DND-41 (cell line): ENCODE measurements around the gene RNF13.
A peak's percentile ranks its signal among the peaks of the same experiment; 100 is the strongest.

Source experiments
- ATAC-seq: fragments of 200-7000 bp; cut with Tn5 transposase; 3 replicates; pipeline ENCODE4 v1.9.1; 2021; ENCODE audit warnings: low read depth; ENCODE audit not compliant: insufficient read depth
- DNase-seq: peaks from one replicate; pipeline ENCODE4 v3.0.0-alpha.2; 2020
- H2AFZ ChIP-seq: 2 replicates; pipeline ENCODE4 v1.6.0; 2012; ENCODE audit warnings: low read depth, low read length
- H3K27ac ChIP-seq: 2 replicates; pipeline ENCODE4 v1.5.1; 2012; ENCODE audit warnings: low read length, inconsistent platforms
- H3K27me3 ChIP-seq: fragments of 200-600 bp; sonication (generic); 2 replicates; pipeline ENCODE4 v1.6.0; 2012; ENCODE audit warnings: low read length, mild to moderate bottlenecking, inconsistent platforms; ENCODE audit not compliant: insufficient read depth, poor library complexity
- H3K36me3 ChIP-seq: 2 replicates; pipeline ENCODE4 v1.5.1; 2012; ENCODE audit warnings: low read length, inconsistent platforms; ENCODE audit not compliant: insufficient read depth
- H3K4me1 ChIP-seq: 2 replicates; pipeline ENCODE4 v1.5.1; 2012; ENCODE audit warnings: mild to moderate bottlenecking, low read length; ENCODE audit not compliant: insufficient read depth
- H3K4me2 ChIP-seq: 2 replicates; pipeline ENCODE4 v1.6.0; 2012; ENCODE audit warnings: mild to moderate bottlenecking, moderate library complexity, low read length, inconsistent platforms; ENCODE audit not compliant: insufficient read depth
- H3K4me3 ChIP-seq, 2 experiments: fragments of 200-600 bp in 1 of 2; shearing (Covaris generic) in 1 of 2; 2 replicates each; pipeline ENCODE4 v1.5.1; 2012 to 2016; ENCODE audit warnings: inconsistent platforms in 2 of 2, low read length in 2 of 2, mild to moderate bottlenecking in 2 of 2, low read depth in 1 of 2, moderate library complexity in 1 of 2
- H3K79me2 ChIP-seq: 2 replicates; pipeline ENCODE4 v1.6.0; 2012; ENCODE audit warnings: low read length, inconsistent platforms; ENCODE audit not compliant: insufficient read depth
- H3K9ac ChIP-seq: 2 replicates; pipeline ENCODE4 v1.6.0; 2012; ENCODE audit warnings: low read depth, mild to moderate bottlenecking, inconsistent platforms, low read length, moderate library complexity
- H3K9me3 ChIP-seq: 2 replicates; pipeline ENCODE4 v1.5.1; 2012; ENCODE audit warnings: low read length, moderate library complexity, mild to moderate bottlenecking, inconsistent platforms; ENCODE audit not compliant: insufficient read depth, severe bottlenecking
- H4K20me1 ChIP-seq: 2 replicates; pipeline ENCODE4 v1.6.0; 2012; ENCODE audit warnings: low read length; ENCODE audit not compliant: insufficient read depth
- CTCF ChIP-seq: IDR thresholded peaks from 2 replicates; pipeline ENCODE4 v1.5.1; 2012; ENCODE audit warnings: borderline replicate concordance, low read length, moderate library complexity, mild to moderate bottlenecking; ENCODE audit not compliant: poor library complexity, severe bottlenecking; ENCODE audit errors: extremely low read depth
- EZH2 ChIP-seq: IDR thresholded peaks from 3 replicates; pipeline ENCODE4 v1.6.1; 2012; ENCODE audit warnings: borderline replicate concordance, low read depth, mild to moderate bottlenecking, moderate library complexity, low read length, inconsistent platforms; ENCODE audit not compliant: severe bottlenecking

RNF13 gene

GRCh38 chr3:149765762-149766334, 47.2 kb upstream of the RNF13 start:
- no peak overlapping the region for H3K4me3 ChIP-seq
- H3K9ac ChIP-seq: no peak overlapping the region
- DNase-seq (no peak), ATAC-seq (no peak)
- H3K27ac ChIP-seq: no peak overlapping the region
- no peaks in the 10 kb centered on the region for H4K20me1 ChIP-seq
- H3K79me2 ChIP-seq: no peaks in the 10 kb centered on the region
- no peaks in the 10 kb centered on the region for H3K9me3 ChIP-seq
- no peak overlapping the region for H2AFZ ChIP-seq
- H3K36me3 ChIP-seq: no peaks in the 10 kb centered on the region
- H3K27me3 ChIP-seq: peaks cover 13% of the 10 kb centered on the region
- no peak overlapping the region for H3K4me2 ChIP-seq
- H3K4me1 ChIP-seq: no peaks in the 10 kb centered on the region
- no peak for TF ChIP-seq EZH2
- TF ChIP-seq CTCF: peak; percentile 48

GRCh38 chr3:149767720-149768119, 45.3 kb upstream of the RNF13 start:
- Histone ChIP-seq H3K4me1 (no peaks in the 10 kb centered on the region), H3K36me3 (no peaks in the 10 kb centered on the region), H2AFZ (no peak overlapping the region), H3K27ac (no peak overlapping the region), H3K27me3 (peaks cover 13% of the 10 kb centered on the region), H3K79me2 (no peaks in the 10 kb centered on the region), H4K20me1 (no peaks in the 10 kb centered on the region), H3K4me2 (no peak overlapping the region), H3K9me3 (no peaks in the 10 kb centered on the region), H3K9ac (no peak overlapping the region), H3K4me3 (no peak overlapping the region)
- DNase-seq (no peak), ATAC-seq (no peak)
- TF ChIP-seq CTCF (no peak), EZH2 (no peak)

- TF ChIP-seq EZH2 (no peak), CTCF (no peak)
- no peaks in the 10 kb centered on the region for H3K36me3 ChIP-seq
- H3K4me3 ChIP-seq: no peak overlapping the region
- no peak overlapping the region for H3K27ac ChIP-seq
- DNase-seq (no peak), ATAC-seq (no peak)
- H3K9ac ChIP-seq: no peak overlapping the region
- no peaks in the 10 kb centered on the region for H3K4me1 ChIP-seq
- no peak overlapping the region for H3K4me2 ChIP-seq
- H2AFZ ChIP-seq: no peak overlapping the region
- peaks cover 12% of the 10 kb centered on the region for H3K27me3 ChIP-seq
- no peaks in the 10 kb centered on the region for H4K20me1 ChIP-seq
- no peaks in the 10 kb centered on the region for H3K79me2 ChIP-seq
- no peaks in the 10 kb centered on the region for H3K9me3 ChIP-seq
Measured at GRCh38 chr3:149768704-149769103, 44.3 kb upstream of the RNF13 start.

GRCh38 chr3:149770246-149770645, 42.8 kb upstream of the RNF13 start:
- no peaks in the 10 kb centered on the region for H3K4me1 ChIP-seq
- H3K79me2 ChIP-seq: no peaks in the 10 kb centered on the region
- TF ChIP-seq CTCF: no peak

More at GRCh38 chr3:149770246-149770645, 42.8 kb upstream of the RNF13 start:
- Histone ChIP-seq H3K36me3 (no peaks in the 10 kb centered on the region), H3K27me3 (peaks cover 15% of the 10 kb centered on the region), H3K4me2 (no peak overlapping the region), H3K9me3 (no peaks in the 10 kb centered on the region), H3K4me3 (no peak overlapping the region), H4K20me1 (no peaks in the 10 kb centered on the region), H3K9ac (no peak overlapping the region), H3K27ac (no peak overlapping the region), H2AFZ (no peak overlapping the region)
- ATAC-seq: no peak
- DNase-seq: no peak
